Choroid plexus epithelial cell (primary cell): ENCODE data around the gene BCAM.
A peak's percentile ranks its signal among the peaks of the same experiment; 100 is the strongest.
"Not testable (repeated sequence)": the region's sequence is repeated elsewhere in the genome, so short reads cannot be mapped to it uniquely, and the experiment has no call there.

Experiments
- DNase-seq: peaks from one replicate; pipeline ENCODE4 v3.0.0-alpha.2; 2010; ENCODE audit warnings: low read depth
- H3K4me3 ChIP-seq: 2 replicates; pipeline ENCODE4 v1.5.1; 2011; ENCODE audit warnings: low read depth, mild to moderate bottlenecking, control low read depth, low read length, moderate library complexity
- TF ChIP-seq, protein P1 (sequence below): conservative IDR thresholded peaks from 2 replicates; pipeline ENCODE4 v1.5.1; 2011; ENCODE audit warnings: low read depth, mild to moderate bottlenecking, control low read depth, inconsistent platforms, low read length, moderate library complexity

Gene BCAM

DNA sequence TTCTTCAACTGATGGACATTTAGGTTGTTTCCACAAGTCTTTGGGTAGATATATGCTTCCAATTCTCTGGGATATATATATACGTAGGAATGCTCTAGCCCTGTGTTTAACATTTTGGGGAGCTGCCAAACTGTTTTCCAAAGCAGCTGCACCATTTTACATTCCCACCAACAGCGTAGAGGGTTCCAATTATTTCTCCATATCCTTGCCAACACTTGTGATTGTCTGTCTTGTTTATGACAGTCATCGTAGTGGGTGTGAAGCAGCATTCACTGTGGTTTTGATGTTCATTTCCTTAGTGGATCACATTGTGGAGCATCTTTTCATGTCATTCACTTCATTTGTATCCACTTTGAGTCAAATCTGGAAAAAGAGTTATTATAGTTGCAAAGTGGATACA lies 35.9 kb upstream of the BCAM start:
- no peak for DNase-seq
- no peak overlapping the region for H3K4me3 ChIP-seq
- TF ChIP-seq, protein P1, sequence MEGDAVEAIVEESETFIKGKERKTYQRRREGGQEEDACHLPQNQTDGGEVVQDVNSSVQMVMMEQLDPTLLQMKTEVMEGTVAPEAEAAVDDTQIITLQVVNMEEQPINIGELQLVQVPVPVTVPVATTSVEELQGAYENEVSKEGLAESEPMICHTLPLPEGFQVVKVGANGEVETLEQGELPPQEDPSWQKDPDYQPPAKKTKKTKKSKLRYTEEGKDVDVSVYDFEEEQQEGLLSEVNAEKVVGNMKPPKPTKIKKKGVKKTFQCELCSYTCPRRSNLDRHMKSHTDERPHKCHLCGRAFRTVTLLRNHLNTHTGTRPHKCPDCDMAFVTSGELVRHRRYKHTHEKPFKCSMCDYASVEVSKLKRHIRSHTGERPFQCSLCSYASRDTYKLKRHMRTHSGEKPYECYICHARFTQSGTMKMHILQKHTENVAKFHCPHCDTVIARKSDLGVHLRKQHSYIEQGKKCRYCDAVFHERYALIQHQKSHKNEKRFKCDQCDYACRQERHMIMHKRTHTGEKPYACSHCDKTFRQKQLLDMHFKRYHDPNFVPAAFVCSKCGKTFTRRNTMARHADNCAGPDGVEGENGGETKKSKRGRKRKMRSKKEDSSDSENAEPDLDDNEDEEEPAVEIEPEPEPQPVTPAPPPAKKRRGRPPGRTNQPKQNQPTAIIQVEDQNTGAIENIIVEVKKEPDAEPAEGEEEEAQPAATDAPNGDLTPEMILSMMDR = no peak

GRCh38 chr19:44775676-44776240 lies 33.1 kb upstream of the BCAM start:
- no peak for DNase-seq
- no peak overlapping the region for H3K4me3 ChIP-seq
- TF ChIP-seq, protein P1 = no peak

DNA sequence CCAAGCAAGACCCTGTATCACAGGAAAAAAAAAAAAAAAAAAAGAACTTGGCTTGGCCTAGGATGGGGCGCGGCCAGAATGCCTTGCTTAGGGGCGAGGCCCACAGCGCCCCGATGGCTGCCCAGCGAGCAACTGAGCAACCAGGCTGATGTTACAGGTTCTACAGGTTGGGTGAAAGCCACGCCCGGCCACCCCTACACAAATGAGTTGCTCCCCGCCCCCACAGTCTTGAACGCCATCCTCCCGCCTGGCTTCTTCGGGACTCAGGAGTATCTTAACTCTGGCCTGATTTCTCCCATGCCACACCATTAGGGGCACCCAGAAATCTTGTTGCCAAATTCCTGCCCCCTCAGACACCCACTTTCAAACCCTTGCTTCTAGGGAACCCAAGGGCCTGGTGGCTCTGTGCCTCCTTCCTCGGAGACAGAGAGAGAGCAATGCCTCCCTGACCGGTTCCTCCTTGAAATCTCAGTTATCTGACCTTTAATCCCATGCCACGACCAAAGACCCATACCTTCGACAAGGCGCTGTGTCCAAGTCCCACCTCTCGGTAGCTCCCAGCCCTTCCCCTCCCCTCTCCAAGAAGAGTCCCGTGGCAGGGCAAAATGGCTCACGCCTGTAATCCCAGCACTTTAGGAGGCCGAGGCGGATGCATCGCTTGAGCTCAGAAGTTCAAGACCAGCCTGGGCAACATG lies 32.4 kb upstream of the BCAM start:
- TF ChIP-seq, protein P1 = no peak
- no peak overlapping the region for H3K4me3 ChIP-seq
- no peak for DNase-seq

DNA sequence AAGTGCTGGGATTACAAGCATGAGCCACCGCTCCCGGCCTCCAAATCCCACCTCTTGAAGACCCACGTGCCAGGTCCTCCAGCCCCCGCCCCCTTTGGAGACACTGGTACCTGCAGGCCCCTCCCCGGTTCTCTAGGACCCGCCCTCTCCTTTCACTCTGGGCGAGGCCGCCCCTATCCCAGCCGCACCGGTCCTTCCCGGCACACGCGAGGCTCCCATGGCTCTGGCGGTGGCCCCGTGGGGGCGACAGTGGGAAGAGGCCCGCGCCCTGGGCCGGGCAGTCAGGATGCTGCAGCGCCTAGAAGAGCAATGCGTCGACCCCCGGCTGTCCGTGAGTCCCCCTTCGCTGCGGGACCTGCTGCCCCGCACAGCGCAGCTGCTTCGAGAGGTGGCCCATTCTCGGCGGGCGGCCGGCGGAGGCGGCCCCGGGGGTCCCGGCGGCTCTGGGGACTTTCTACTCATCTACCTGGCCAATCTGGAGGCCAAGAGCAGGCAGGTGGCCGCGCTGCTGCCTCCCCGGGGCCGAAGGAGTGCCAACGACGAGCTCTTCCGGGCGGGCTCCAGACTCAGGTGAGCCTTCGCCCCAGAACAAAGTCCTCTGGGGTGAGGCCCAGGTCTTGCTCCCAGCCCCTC lies 31.1 kb upstream of the BCAM start, which contains the start of gene CBLC:
Gene CBLC, plus strand, starts transcription at position 176 of the 633 bp plus-strand sequence. Its CDS starts 42 bp downstream, at position 218.
- no peak within 1 kb of the TSS for H3K4me3 ChIP-seq
- no peak for DNase-seq
- TF ChIP-seq, protein P1 = no peak

- no peak overlapping the region for H3K4me3 ChIP-seq
- no peak for DNase-seq
- TF ChIP-seq, protein P1 = no peak
These were observed 29.8 kb upstream of the BCAM start for GRCh38 chr19:44779150-44779549.

GRCh38 chr19:44781694-44782093 lies 27.2 kb upstream of the BCAM start:
- not testable (repeated sequence) for DNase-seq, H3K4me3 ChIP-seq

DNA sequence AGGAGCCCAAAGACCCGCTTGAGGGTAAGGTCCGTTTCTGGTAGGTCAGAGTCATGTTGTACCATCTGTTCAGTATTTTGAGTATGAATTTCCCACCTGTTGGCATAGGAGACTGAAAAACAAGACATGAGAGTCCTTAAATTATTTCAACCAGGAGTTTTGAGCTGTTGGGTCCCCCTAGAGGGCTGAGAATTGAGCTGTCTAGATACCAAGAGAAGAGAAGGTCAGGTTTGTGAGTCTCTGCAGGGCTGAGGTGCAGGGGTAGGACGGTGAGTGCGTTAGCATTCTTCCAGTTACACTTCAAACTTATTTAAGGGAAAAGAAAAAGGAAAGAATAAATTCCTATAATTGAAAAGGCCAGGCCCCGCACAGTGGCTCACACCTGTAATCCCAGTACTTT lies 26.2 kb upstream of the BCAM start:
- TF ChIP-seq, protein P1 = peak; percentile 31
- H3K4me3 ChIP-seq = no peak overlapping the region

More for the DNA sequence above, 26.2 kb upstream of the BCAM start:
- no peak for DNase-seq
